HG03565 (cell line): Measurements from ENCODE around the gene ETFBKMT.
"Not testable (repeated sequence)": the region's sequence is repeated elsewhere in the genome, so short reads cannot be mapped to it uniquely, and the experiment has no call there.

Source experiments
- ATAC-seq: cut with Tn5 transposase; IDR thresholded peaks from one replicate; pipeline ENCODE4 v1.9.1; 2021; ENCODE audit warnings: mild to moderate bottlenecking, moderate library complexity; ENCODE audit not compliant: unreplicated experiment

ETFBKMT gene

GRCh38 chr12:31655208-31655607 is 4.3 kb upstream of the ETFBKMT start:
- ATAC-seq = no peak

- ATAC-seq = no peak
Observed at GRCh38 chr12:31655792-31656191, 3.7 kb upstream of the ETFBKMT start.

DNA sequence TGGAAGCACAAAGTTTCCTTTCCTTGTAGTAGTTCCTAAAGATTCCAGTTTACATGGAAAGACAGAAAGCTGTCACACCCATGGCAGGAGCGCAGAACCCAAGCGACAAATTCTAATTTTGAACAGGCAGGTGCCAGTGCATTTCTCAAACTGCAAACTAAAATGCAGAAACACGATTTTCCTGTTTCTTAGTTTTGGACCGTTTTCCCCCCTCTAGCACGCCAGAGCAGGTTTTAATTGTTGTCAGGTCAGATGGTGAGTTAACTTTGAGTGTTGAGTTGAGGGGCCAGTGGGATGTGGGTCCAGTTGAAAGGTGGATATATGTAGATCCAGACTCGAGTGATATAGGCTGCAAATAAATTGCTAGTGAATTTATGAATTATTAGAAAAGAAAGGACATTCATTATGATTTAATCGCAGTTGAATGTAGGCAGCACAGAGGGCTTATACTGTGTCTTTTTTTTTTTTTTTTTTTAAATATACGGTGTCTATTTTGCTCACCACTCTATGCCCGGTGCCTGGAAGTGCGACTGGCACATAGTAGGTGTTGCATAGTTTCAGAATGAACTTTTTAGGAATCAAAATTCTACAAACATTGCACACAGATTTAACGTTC is 909 bp upstream of the ETFBKMT start:
- ATAC-seq = no peak

- no peak for ATAC-seq
Observed at GRCh38 chr12:31662176-31662849, 2.8 kb downstream of the ETFBKMT start.

GRCh38 chr12:31663576-31663975 is 4.1 kb downstream of the ETFBKMT start:
- no peak for ATAC-seq

DNA sequence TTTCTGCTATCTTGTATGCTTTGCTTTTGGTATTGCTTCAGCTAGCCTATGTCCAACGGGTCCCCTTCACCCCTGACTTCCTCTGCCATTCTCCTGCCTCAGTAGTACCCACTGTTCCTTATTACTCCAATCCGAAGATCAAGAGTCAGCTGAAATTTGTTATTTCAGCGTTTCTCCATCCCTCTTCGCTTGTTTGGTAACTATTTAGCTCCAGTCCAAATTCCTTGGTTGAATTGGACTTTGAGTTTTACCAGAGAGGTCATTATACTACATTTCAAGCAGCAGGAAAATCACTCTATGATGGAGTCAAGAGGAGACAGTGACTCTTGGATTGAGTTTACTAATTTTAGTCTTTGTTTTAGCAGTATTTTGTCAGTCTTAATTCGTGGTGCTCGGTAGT is 4.5 kb downstream of the ETFBKMT start:
- ATAC-seq = no peak

DNA sequence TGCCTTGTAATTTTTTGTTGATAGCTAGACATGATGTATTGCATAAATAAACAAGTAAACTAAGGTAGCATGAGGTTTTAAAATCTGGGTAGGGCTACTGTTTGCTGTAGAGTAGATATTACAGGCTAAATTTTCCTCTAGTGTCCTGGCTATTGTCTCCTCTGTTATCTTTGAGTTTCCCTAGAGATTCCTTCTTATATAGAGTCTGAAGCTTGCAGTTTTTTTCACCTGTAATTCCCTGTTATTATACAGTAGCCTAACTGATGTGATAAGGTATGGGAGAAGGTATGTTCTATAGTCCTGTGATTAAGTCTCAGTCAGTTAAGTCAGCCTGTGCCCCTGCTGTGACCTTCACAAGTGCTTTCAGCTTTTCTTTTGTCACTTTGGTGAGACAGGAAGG is 9.5 kb downstream of the ETFBKMT start:
- no peak for ATAC-seq

DNA sequence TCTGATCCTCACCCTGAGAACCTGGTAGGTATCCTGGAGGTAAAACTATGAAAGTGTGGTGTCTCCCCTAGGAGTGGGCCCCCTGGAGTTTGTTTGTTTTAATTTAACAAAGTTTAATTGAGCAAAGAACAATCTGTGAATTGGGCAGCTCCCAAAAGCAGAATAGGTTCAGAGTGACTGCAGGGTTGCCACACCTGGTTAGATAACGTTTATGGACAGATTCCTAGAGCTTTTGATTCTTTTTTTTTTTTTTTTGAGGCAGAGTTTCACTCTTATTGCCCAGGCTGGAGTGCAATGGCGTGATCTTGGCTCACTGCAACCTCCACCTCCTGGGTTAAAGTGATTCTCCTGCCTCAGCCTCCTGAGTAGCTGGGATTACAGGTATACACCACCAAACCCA is 10.1 kb downstream of the ETFBKMT start:
- ATAC-seq = not testable (repeated sequence)

GRCh38 chr12:31672521-31672920 is 13.0 kb downstream of the ETFBKMT start:
- ATAC-seq = no peak

DNA sequence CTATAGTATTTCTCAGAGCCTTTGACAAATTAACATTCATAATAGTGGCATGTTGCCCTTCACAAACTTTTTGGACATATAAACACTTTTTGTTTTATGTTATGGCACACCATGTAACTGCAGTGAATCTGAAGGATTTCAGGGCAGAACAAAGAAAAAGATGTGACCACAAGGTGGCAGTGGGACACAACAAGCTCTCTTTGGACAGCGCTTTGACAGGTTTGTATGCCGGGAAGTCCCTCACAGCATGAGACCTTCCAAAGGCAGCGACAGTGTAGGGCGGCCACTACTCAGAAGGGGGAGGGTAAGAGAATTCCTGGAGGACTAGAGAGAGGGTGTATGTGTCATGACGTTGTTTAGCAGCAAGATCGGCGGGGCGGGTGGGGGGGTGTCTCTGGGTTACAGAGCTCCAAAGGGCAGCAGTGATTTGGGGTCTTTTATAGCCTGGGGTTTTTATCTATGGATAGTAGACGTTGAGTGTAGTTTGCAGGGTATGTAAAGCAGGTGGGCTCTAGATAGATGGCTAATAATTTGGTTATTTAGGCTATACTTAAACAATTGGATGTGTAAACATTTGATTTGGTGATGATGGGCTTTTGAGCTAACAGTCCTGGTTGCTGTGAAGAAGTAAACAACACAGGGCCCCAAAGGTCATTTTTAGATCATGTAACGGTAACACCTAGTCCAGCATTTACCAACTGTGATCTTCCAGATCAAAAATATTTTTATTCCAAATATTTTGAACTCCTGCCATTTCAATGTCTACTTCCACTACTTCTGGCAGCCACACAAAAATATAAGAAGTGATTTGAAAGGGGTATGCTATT is 22.9 kb downstream of the ETFBKMT start:
- peak; percentile 73 for ATAC-seq

- ATAC-seq = no peak
Observed at GRCh38 chr12:31685801-31686200, 26.3 kb downstream of the ETFBKMT start.

GRCh38 chr12:31687101-31687527 is 27.6 kb downstream of the ETFBKMT start:
- peak; percentile 77 for ATAC-seq

DNA sequence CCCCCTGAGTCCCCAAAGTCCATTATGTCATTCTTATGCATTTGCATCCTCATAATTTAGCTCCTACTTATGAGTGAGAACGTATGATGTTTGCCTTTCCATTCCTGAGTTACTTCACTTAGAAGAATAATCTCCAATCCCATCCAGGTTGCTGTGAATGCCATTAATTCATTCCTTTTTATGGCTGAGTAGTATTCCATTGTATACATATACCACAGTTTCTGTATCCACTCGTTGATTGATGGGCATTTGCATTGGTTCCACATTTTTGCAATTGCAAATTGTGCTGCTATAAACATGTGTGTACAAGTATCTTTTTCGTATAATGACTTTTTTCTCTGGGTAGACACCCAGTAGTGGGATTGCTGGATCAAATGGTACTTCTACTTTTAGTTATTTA is 30.4 kb downstream of the ETFBKMT start:
- not testable (repeated sequence) for ATAC-seq

GRCh38 chr12:31702047-31702446 is 42.6 kb downstream of the ETFBKMT start:
- ATAC-seq = no peak

DNA sequence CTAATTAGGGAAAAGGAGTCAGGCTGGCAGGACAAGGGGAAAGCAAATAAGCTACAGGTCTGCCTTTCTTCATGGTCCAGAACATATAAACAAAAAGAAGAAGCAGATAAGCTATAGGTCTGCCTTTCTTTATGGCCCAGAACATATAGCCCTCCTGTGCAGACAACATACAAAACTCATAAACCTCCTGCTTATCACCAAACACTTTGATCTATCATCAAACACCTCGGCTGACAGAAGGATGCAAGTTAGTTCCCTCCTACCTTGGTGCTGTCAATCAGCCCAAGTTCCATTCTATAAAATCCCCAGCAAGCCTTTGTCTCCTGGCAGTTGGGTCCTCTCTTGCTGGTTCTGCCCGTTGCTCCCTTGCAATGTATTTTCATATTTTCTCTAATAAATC is 46.1 kb downstream of the ETFBKMT start:
- ATAC-seq = no peak

DNA sequence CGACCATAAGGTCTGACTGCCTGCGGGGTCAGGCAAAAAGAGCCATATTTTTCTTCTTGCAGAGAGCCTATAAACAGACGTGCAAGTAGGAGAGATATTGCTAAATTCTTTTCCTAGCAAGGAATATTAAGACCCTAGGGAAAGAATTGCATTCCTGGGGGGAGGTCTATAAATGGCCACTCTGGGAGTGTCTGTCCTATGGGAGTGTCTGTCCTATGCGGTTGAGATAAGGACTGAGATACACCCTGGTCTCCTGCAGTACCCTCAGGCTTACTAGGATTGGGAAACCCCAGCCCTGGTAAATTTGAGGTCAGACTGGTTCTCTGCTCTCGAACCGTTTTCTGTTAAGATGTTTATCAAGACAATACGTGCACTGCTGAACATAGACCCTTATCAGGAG is 48.6 kb downstream of the ETFBKMT start:
- not testable (repeated sequence) for ATAC-seq

DNA sequence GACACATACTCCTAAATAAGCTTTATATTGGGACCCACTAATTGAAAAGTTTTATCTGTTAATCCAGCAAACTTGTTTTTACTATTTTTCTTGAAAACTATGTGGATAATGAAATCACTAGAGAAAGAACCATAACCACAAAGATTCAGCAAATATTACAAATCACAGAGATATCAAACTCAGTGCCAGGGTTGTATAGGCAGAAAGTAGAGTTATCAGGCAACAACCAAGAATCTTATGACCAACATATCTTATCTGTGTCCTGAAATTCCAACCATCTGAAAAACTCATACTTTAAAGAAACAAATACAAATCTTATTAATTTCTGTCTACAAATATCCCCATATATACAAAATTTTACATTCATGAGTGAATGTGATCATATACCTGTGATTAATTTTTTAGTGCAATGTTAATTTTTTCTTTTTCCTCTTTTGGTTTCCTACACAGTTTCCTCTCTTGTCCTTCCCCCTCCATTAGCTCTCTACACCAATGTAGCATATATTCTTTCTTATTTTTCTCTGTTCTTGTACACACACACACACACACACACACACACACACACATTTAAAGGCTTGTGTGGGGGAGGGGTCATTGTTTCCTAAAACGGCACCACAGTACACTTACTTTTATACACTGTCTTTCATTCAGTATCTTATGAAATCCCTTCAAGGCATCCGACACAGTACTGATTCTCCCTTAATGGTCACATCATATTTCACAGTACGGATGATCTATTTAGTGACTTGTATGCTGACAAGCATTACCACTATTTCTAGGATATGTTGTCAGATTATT is 50.7 kb downstream of the ETFBKMT start:
- ATAC-seq = no peak

DNA sequence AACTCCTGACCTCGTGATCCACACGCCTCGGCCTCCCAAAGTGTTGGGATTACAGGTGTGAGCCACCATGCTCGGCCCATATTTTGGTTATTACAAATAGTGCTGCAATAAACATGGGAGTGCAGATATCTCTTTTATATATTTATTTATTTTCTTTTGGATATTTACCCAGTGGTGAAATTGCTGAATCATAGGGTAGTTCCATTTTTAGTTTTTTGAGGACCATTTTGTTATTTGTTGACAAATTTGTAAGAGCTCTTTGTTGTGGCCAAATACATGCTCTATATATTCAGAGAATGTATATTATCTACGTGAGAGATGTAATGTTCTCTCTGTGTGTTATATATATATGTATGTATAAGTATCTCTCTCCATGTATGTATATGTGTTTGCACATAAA is 53.4 kb downstream of the ETFBKMT start:
- ATAC-seq = no peak

- ATAC-seq = no peak
Observed at GRCh38 chr12:31714406-31715271, 55.2 kb downstream of the ETFBKMT start.

DNA sequence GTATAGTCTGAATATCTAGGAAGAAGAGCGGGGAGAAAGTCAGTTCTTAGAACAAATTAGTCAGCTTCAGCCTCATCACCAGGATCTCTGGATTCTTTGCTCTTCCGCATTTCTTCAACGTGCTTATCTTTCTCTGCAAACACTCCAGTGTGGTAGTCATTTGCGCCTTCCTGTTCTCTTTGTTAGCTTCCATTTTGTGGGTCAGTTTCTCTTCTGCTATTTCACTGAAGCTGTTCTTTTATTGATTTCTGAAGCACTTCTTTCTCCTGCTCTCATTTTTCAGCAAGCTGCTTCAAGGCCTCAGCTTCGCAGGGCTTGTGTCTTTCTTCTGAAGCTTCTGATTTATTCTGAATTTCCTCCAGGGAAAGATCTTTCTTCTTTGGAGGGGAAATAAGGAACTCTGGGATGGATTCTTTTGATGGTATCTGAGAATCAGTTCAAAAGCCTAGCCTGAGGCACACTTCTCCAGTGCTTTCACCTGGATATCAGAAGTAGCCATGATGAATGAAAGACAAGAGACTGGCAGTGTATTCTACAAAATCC is 55.9 kb downstream of the ETFBKMT start:
- peak; percentile 90 for ATAC-seq
